Spleen (tissue), 7 donors: ENCODE measurements around the gene ADORA2A.

ENCODE experiments used
- POLR2A ChIP-seq, 3 donors: fragments of 450-650 bp; IDR thresholded peaks; one replicate each; pipeline ENCODE4 v1.5.1; 2017; ENCODE audit warnings: antibody characterized with exemption in 3 of 3, mild to moderate bottlenecking in 1 of 3
- POLR2AphosphoS5 ChIP-seq, 3 donors: sonication (generic); formaldehyde crosslinking; IDR thresholded peaks; one replicate each; pipeline ENCODE4 v1.5.1; 2017; ENCODE audit warnings: antibody characterized with exemption in 3 of 3
- TF ChIP-seq, protein P1 (sequence below), 11 experiments: fragments of 200-600 bp in 7 of 11; fragments of 450-650 bp in 4 of 11; sonication (generic) in 4 of 11; IDR thresholded peaks in 8 of 11; conservative IDR thresholded peaks in 3 of 11; 1 replicate in 7 of 11; 2 replicates in 4 of 11; pipeline versions ENCODE4 v1.4.0 to v1.8.0; 2016 to 2021; ENCODE audit warnings: antibody characterized with exemption in 11 of 11, inconsistent platforms in 4 of 11, mild to moderate bottlenecking in 1 of 11
- donor health status: DM: no; HTN: no; CAD: no; lungs with moderate emphysema.
- donor health status: DM: no; HTN: no; CAD: no.
- donor health status: DM: no; HTN: no; CAD: no.

DNA sequence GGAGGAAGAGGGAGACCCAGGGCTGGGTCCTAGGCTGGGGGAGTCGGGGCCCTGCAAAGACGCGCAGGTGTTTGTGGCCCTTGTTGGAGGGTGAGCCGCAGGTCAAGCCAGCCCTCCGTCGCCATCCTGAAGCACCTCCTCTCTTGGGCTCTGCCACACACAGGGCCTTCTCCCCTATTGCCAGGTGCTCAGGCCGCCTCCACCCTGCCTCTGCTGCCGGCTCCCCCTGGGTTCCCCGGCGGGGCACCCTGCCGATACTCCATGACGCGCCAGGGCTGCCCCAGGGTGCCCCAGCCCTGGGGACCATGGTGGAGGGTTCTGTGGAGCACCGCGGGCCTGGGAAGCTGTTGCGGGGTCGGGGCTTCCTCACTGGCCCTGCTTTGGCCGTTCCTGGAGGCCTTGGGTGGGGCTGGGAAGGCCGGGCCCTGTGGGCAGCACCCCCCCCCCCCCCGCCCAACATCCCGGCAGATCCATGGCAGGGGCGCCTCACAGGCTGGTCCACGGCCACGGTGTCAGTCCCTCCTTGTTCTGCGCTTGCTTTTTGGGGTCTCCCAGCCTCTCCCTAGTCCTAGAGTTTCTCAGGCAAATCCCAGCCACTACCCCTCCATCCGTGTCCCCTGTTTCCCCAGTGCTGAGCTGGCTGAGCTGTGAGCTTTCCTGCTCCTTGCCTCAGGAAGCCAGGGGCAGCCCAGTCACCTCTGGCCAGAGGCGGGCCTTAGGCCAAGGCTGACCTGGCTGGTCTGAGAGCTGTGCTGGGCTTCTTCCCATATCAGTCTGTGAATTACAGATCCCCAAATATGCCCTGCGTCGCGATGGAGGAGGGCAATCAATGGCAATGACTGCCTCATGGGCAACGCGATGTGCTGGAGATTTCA lies 2.3 kb upstream of the ADORA2A start:
- TF ChIP-seq, protein P1, sequence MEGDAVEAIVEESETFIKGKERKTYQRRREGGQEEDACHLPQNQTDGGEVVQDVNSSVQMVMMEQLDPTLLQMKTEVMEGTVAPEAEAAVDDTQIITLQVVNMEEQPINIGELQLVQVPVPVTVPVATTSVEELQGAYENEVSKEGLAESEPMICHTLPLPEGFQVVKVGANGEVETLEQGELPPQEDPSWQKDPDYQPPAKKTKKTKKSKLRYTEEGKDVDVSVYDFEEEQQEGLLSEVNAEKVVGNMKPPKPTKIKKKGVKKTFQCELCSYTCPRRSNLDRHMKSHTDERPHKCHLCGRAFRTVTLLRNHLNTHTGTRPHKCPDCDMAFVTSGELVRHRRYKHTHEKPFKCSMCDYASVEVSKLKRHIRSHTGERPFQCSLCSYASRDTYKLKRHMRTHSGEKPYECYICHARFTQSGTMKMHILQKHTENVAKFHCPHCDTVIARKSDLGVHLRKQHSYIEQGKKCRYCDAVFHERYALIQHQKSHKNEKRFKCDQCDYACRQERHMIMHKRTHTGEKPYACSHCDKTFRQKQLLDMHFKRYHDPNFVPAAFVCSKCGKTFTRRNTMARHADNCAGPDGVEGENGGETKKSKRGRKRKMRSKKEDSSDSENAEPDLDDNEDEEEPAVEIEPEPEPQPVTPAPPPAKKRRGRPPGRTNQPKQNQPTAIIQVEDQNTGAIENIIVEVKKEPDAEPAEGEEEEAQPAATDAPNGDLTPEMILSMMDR (IDR thresholded peaks at IDR 0.05 in 8 of 11, conservative IDR thresholded peaks at IDR 0.05 in 3 of 11) = no peak
- no peak for TF ChIP-seq POLR2A (IDR thresholded peaks at IDR 0.05)
- no peak for TF ChIP-seq POLR2AphosphoS5 (IDR thresholded peaks at IDR 0.05)
